Upper lobe of right lung (tissue), 1 donor: Measurements from ENCODE around the gene NLRC4. TPM values are rescaled to one million over a fixed set of nuclear protein-coding genes. Genes with fewer than 3 reads are reported as not detected.

Source experiments
- ATAC-seq: fragments of 200-7000 bp; cut with Tn5 transposase; one replicate; pipeline ENCODE4 v1.9.1; 2020; ENCODE audit warnings: mild to moderate bottlenecking, moderate library complexity
- DNase-seq: peaks from one replicate; pipeline ENCODE4 v3.0.0-alpha.2; 2020
- H3K27ac ChIP-seq: fragments of 200-600 bp; one replicate; pipeline ENCODE4 v1.8.0; 2022
- H3K27me3 ChIP-seq: fragments of 200-600 bp; one replicate; pipeline ENCODE4 v1.8.0; 2022; ENCODE audit warnings: mild to moderate bottlenecking
- H3K36me3 ChIP-seq: fragments of 200-600 bp; one replicate; pipeline ENCODE4 v1.8.0; 2022
- H3K4me1 ChIP-seq: fragments of 200-600 bp; one replicate; pipeline ENCODE4 v1.8.0; 2022
- H3K4me3 ChIP-seq: fragments of 200-600 bp; one replicate; pipeline ENCODE4 v1.8.0; 2022; ENCODE audit warnings: mild to moderate bottlenecking
- H3K9me3 ChIP-seq: fragments of 200-600 bp; one replicate; pipeline ENCODE4 v1.8.0; 2022
- CTCF ChIP-seq: fragments of 200-600 bp; IDR thresholded peaks from one replicate; pipeline ENCODE4 v1.8.0; 2022; ENCODE audit warnings: antibody characterized with exemption
- intact Hi-C: fragments of 100-400 bp; cut with DNase I; formaldehyde crosslinking; loops from one replicate; pipeline ENCODE4 v1.11.0; 2022
- total RNA-seq: library from RNA; stranded (reverse); fragmentation: NEBNext Ultra II Directional; extraction: Animal tissue kit (Norgen Biotek cat#: 25700); gene quantifications from one replicate; pipeline ENCODE4 v1.2.1, GENCODE V29; 2021
- donor health status: DM: no; HTN: yes; CAD: no; lungs with severe emphysema.

The NLRC4 gene
- total RNA-seq, 1 donor from 2014 or later = 15.3 TPM

- Histone ChIP-seq H3K36me3 (peaks cover 70% of the 10 kb centered on the region), H3K27ac (no peak overlapping the region)
These were observed 63.9 kb downstream of the NLRC4 start for GRCh38 chr2:32200814-32201213.

GRCh38 chr2:32192418-32192817, 72.3 kb downstream of the NLRC4 start:
- ATAC-seq = no peak
- TF ChIP-seq CTCF = no peak
- H3K4me1 ChIP-seq = no peaks in the 10 kb centered on the region
- H3K9me3 ChIP-seq = no peaks in the 10 kb centered on the region
- peaks cover 54% of the 10 kb centered on the region for H3K36me3 ChIP-seq
- no peak overlapping the region for H3K27ac ChIP-seq
- no peak overlapping the region for H3K4me3 ChIP-seq
- DNase-seq = no peak
- intact Hi-C loops = no loop called here
- H3K27me3 ChIP-seq = no peaks in the 10 kb centered on the region

More at GRCh38 chr2:32200814-32201213, 63.9 kb downstream of the NLRC4 start:
- no peaks in the 10 kb centered on the region for H3K27me3 ChIP-seq
- H3K9me3 ChIP-seq = no peaks in the 10 kb centered on the region
- DNase-seq (no peak), ATAC-seq (no peak)
- H3K4me1 ChIP-seq = no peaks in the 10 kb centered on the region
- intact Hi-C loops = no loop called here
- no peak overlapping the region for H3K4me3 ChIP-seq
- no peak for TF ChIP-seq CTCF

GRCh38 chr2:32189011-32189410, 75.7 kb downstream of the NLRC4 start:
- Histone ChIP-seq H3K27ac (no peak overlapping the region), H3K27me3 (no peaks in the 10 kb centered on the region), H3K4me3 (no peak overlapping the region), H3K4me1 (no peaks in the 10 kb centered on the region), H3K36me3 (peaks cover 67% of the 10 kb centered on the region), H3K9me3 (no peaks in the 10 kb centered on the region)
- no peak for DNase-seq
- intact Hi-C loops = no loop called here
- TF ChIP-seq CTCF = no peak
- no peak for ATAC-seq

- Histone ChIP-seq H3K27me3 (no peaks in the 10 kb centered on the region), H3K36me3 (peaks cover 69% of the 10 kb centered on the region), H3K4me3 (no peak overlapping the region), H3K27ac (no peak overlapping the region), H3K4me1 (no peaks in the 10 kb centered on the region), H3K9me3 (no peaks in the 10 kb centered on the region)
- intact Hi-C loops = no loop called here
- ATAC-seq (no peak), DNase-seq (no peak)
- no peak for TF ChIP-seq CTCF
These were observed 82.0 kb downstream of the NLRC4 start for GRCh38 chr2:32182667-32183066.

Other genes starting within 250 kb of the NLRC4 start
- 53.7 TPM for gene DPY30, start 225.1 kb downstream of the NLRC4 start, total RNA-seq
- gene SPAST, start 201.3 kb downstream of the NLRC4 start, total RNA-seq = 15.1 TPM
- 26.2 TPM for gene SLC30A6, start 99.0 kb downstream of the NLRC4 start, total RNA-seq
- gene YIPF4, start 13.0 kb upstream of the NLRC4 start, total RNA-seq = 65.5 TPM
- 86.6 TPM for gene BIRC6, start 92.1 kb upstream of the NLRC4 start, total RNA-seq